ENCODE results near the gene S1PR4.

The S1PR4 gene

DNA sequence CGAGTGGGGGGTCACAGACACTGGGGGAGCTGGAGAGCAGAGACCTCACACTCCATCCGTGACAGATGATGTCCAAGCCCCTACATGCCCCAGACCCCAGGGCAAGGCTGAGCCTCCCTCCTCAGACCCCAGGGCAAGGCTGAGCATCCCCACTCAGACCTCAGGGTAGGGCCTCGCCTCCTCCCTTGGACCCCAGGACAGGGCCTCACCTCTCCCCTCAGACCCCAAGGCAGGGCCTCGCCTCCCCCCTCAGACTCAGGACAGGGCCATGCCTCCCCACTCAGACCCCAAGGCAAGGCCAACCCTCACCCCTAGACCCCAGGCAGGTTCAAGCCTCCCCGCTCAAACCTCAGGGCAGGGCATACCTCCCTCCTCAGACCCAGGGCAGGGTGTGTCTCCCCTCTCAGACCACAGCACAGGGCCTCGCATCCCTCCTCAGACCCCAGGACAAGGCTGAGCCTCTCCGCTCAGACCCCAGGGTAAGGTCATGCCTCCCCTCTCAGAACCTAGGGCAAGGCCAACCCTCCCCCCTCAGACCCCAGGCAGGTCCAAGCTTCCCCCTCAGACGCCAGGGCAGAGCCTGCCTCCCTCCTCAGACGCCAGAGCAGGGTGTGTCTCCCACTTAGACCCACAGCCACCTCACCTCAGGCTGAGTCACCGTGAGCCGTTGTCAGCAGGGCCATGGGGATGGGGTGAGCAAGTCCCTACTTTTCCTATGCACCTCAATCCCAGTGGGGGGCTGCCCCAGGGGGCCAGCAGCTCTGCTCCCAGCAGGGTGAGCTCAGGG is 1.7 kb upstream of the S1PR4 start:
- Histone ChIP-seq H3K36me3 (ENCODE audit: insufficient read depth, low read length) (no peaks in the 10 kb centered on the region), H3K9me3 (ENCODE audit: low read length) (no peaks in the 10 kb centered on the region), H3K4me3 (ENCODE audit: low read length) (no peak overlapping the region), H3K27me3 (ENCODE audit: insufficient read depth, low read length) (no peaks in the 10 kb centered on the region), H3K4me1 (ENCODE audit: insufficient read depth, low read length) (no peaks in the 10 kb centered on the region), H2AFZ (ENCODE audit: low read depth, low read length) (no peak overlapping the region)

DNA sequence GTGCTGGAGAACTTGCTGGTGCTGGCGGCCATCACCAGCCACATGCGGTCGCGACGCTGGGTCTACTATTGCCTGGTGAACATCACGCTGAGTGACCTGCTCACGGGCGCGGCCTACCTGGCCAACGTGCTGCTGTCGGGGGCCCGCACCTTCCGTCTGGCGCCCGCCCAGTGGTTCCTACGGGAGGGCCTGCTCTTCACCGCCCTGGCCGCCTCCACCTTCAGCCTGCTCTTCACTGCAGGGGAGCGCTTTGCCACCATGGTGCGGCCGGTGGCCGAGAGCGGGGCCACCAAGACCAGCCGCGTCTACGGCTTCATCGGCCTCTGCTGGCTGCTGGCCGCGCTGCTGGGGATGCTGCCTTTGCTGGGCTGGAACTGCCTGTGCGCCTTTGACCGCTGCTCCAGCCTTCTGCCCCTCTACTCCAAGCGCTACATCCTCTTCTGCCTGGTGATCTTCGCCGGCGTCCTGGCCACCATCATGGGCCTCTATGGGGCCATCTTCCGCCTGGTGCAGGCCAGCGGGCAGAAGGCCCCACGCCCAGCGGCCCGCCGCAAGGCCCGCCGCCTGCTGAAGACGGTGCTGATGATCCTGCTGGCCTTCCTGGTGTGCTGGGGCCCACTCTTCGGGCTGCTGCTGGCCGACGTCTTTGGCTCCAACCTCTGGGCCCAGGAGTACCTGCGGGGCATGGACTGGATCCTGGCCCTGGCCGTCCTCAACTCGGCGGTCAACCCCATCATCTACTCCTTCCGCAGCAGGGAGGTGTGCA is 587 bp downstream of the S1PR4 start:
- Histone ChIP-seq H3K4me3 (ENCODE audit: low read length) (no peak overlapping the region), H3K27me3 (ENCODE audit: insufficient read depth, low read length) (no peaks in the 10 kb centered on the region), H3K36me3 (ENCODE audit: insufficient read depth, low read length) (no peaks in the 10 kb centered on the region), H3K4me1 (ENCODE audit: insufficient read depth, low read length) (no peaks in the 10 kb centered on the region), H2AFZ (ENCODE audit: low read depth, low read length) (no peak overlapping the region), H3K9me3 (ENCODE audit: low read length) (no peaks in the 10 kb centered on the region)

DNA sequence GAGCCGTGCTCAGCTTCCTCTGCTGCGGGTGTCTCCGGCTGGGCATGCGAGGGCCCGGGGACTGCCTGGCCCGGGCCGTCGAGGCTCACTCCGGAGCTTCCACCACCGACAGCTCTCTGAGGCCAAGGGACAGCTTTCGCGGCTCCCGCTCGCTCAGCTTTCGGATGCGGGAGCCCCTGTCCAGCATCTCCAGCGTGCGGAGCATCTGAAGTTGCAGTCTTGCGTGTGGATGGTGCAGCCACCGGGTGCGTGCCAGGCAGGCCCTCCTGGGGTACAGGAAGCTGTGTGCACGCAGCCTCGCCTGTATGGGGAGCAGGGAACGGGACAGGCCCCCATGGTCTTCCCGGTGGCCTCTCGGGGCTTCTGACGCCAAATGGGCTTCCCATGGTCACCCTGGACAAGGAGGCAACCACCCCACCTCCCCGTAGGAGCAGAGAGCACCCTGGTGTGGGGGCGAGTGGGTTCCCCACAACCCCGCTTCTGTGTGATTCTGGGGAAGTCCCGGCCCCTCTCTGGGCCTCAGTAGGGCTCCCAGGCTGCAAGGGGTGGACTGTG is 1.2 kb downstream of the S1PR4 start:
- H3K4me1 ChIP-seq (ENCODE audit: insufficient read depth, low read length) = no peaks in the 10 kb centered on the region
- H3K4me3 ChIP-seq (ENCODE audit: low read length) = no peak overlapping the region
- no peaks in the 10 kb centered on the region for H3K9me3 ChIP-seq (ENCODE audit: low read length)
- no peaks in the 10 kb centered on the region for H3K27me3 ChIP-seq (ENCODE audit: insufficient read depth, low read length)
- H3K36me3 ChIP-seq (ENCODE audit: insufficient read depth, low read length) = no peaks in the 10 kb centered on the region
- no peak overlapping the region for H2AFZ ChIP-seq (ENCODE audit: low read depth, low read length)

DNA sequence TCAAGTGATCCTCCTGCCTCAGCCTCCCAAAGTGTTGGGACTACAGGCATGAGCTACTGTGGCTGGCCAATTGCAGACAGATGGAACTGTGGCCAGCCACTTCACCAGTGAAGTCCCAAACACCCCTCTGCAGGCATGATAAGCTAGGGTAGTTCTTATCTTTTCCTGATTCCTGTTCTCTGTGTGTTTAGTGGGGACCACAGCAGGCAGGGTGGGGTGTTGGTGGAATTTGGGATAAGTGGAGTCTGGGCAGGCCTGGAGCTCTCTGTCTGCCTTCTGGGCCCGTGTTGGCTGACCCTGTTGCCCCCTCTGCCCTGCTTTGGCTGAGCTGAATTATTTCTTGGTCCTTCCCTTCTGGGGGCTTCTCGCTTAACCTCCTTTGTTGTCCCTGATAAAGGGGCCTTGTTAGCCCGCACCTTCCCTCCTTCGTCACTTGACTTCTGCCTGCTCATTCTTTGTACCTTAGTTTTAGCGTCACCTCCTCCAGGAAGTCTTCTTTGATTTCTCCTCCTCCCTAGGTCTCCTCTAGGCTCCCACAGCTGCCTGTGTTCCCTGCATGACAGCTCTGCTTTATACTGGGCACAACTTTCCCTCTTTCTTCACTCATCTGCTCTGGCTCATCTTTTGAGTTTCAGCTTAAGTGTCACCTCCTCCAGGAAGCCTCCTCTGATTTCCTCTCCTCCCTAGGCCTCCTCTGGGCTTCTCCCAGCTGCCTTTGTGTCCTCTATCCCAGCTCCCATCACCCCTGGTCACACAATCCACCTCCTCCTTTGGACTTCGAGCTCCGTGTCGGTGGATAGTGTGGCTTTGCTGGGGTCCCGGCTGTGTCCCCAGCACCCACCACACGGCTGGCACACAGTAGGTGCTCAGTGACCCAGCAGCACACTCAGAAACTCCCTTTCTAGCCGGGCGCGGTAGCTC is 5.4 kb downstream of the S1PR4 start:
- Histone ChIP-seq H3K9me3 (ENCODE audit: low read length) (no peaks in the 10 kb centered on the region), H3K27me3 (ENCODE audit: insufficient read depth, low read length) (no peaks in the 10 kb centered on the region), H3K4me1 (ENCODE audit: insufficient read depth, low read length) (peaks cover 11% of the 10 kb centered on the region), H3K36me3 (ENCODE audit: insufficient read depth, low read length) (peaks cover 4% of the 10 kb centered on the region), H3K4me3 (ENCODE audit: low read length) (no peak overlapping the region), H2AFZ (ENCODE audit: low read depth, low read length) (peak overlapping the region; percentile 92)

DNA sequence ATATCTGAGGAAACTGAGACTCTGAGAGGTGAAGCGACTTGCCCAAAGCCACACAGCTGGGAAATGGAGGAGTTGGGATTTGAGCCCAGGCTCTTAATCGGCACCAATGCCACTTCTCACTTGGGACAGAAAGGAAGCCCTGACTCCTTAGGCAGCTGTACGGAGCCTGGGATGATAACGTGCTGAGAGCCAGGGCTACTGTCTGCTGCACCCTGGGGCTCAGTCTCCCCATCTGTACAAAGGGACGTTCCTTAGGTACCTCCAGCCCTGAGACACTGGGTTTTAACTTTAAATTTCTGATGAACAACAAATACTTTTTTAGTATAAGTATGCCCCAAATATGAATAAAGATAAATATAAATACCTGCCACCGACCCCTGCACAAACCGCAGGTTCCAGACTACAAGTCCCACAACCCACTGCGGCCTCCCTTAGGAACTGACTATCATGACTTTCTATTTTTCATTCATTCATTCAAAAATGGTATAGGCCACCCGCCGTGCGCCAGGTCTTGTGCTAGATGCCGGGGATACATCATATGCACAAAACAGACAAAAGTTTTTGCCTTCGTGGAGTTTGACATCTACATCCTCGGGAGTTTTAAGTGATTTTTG is 6.4 kb downstream of the S1PR4 start:
- H3K4me1 ChIP-seq (ENCODE audit: insufficient read depth, low read length) = peaks cover 11% of the 10 kb centered on the region
- H3K4me3 ChIP-seq (ENCODE audit: low read length) = peak overlapping the region; percentile 85
- peaks cover 8% of the 10 kb centered on the region for H3K36me3 ChIP-seq (ENCODE audit: insufficient read depth, low read length)
- peak overlapping the region; percentile 92 for H2AFZ ChIP-seq (ENCODE audit: low read depth, low read length)
- H3K9me3 ChIP-seq (ENCODE audit: low read length) = no peaks in the 10 kb centered on the region
- no peaks in the 10 kb centered on the region for H3K27me3 ChIP-seq (ENCODE audit: insufficient read depth, low read length)

DNA sequence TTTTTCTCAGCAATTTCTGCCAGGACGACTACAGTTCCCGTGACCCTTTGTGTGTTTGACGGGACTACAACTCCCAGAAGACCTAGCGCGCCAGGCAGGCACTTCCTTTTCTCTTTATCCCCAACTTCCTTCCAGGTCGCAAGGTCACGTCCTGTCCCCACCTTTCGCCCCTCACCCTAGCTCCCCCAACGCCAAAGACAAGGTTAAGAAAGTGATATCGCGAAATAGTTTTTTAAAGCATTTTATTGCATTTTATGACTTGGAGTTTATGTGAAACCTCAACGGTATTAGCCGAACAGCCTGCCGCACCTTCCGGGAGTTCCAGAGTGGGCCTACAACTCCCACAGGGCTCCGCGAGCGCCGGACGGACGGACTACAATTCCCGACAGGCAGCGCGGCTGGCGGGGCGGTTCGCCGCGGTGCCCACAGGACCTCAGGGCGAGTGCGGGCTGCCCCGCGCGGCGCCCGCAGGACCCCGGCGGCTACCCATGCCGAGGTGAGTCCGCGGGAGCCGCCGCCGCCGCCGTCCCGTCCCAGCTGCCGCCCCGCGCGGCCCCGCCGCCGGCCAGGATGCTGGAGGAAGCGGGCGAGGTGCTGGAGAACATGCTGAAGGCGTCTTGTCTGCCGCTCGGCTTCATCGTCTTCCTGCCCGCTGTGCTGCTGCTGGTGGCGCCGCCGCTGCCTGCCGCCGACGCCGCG is 7.0 kb downstream of the S1PR4 start, which contains the start of gene NCLN:
TSS of gene NCLN (plus strand) at position 470 of the 699 bp plus-strand sequence. CDS start at position 571, 101 bp downstream.
- H3K36me3 ChIP-seq (ENCODE audit: insufficient read depth, low read length) = peaks cover 8% of the 10 kb centered on the region
- H3K4me3 ChIP-seq (ENCODE audit: low read length) = peak within 1 kb of the TSS; percentile 85
- peak within 1 kb of the TSS; percentile 92 for H2AFZ ChIP-seq (ENCODE audit: low read depth, low read length)
- H3K27me3 ChIP-seq (ENCODE audit: insufficient read depth, low read length) = no peaks in the 10 kb centered on the region
- no peaks in the 10 kb centered on the region for H3K9me3 ChIP-seq (ENCODE audit: low read length)
- H3K4me1 ChIP-seq (ENCODE audit: insufficient read depth, low read length) = peaks cover 11% of the 10 kb centered on the region

DNA sequence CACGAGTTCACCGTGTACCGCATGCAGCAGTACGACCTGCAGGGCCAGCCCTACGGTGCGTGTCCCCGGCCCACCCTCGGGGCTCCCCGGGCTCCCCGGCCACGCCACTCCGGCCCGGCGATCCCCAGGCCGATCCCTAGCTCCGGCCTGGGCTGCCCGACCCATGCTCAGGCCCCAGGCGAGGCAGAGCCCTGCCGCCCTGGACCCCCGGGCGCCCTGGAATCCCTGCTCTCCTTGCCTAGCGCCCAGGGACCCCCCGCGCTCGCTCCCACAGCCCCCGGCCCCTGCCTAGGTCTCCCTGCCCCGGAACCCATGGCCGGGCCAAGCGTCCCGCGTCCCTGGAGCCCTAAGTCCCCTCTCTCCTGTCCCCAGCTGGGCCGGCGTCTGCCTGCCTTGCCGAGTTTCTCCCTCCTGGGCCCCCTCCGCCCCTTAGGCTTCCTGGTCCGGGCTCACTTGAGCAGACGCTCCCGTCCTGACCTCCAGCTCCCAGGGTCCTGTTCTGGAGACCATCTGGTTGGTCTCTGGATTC is 7.7 kb downstream of the S1PR4 start:
- Histone ChIP-seq H3K9me3 (ENCODE audit: low read length) (no peaks in the 10 kb centered on the region), H2AFZ (ENCODE audit: low read depth, low read length) (peak overlapping the region; percentile 92), H3K36me3 (ENCODE audit: insufficient read depth, low read length) (peaks cover 8% of the 10 kb centered on the region), H3K27me3 (ENCODE audit: insufficient read depth, low read length) (no peaks in the 10 kb centered on the region), H3K4me1 (ENCODE audit: insufficient read depth, low read length) (peaks cover 11% of the 10 kb centered on the region), H3K4me3 (ENCODE audit: low read length) (peak overlapping the region; percentile 85)

DNA sequence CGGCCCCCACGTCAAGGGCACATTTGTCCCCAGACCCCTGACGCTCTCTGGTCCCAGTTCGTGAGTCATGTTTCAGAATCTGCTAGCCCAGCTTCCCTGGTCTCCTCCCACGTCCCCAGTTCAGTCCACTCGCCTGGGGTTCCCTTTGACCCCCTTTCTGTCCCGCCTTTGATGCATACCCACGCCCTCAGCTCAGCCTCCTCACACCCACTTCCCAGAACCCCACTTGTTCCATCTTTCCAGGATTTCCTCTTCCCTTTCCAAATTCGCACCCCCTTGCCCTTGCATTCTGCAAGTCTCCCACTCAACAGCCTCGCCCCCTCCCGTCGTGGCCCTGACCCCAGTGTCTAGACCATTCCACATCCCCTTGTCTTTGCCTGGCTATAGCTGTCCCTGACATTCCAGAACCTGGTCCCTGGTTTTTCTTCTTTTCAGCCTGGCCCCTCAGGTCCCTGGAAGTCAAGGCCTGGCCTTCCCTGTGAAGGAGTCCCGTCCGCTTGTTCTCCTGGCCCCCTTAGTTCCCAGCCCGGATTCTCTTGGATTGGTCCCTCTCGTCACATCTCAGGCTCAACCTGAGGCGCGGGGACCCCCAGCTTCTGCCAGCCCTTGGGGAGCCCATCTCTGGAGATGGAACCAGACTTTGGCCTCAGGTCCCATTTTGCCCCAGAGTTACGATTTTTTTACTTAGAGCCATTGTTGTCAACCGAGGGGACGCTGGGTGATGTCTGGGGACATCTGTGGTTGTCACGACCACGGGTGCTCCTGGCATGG is 8.5 kb downstream of the S1PR4 start:
- no peak overlapping the region for H2AFZ ChIP-seq (ENCODE audit: low read depth, low read length)
- peaks cover 8% of the 10 kb centered on the region for H3K36me3 ChIP-seq (ENCODE audit: insufficient read depth, low read length)
- H3K4me1 ChIP-seq (ENCODE audit: insufficient read depth, low read length) = peaks cover 11% of the 10 kb centered on the region
- H3K9me3 ChIP-seq (ENCODE audit: low read length) = no peaks in the 10 kb centered on the region
- peak overlapping the region; percentile 85 for H3K4me3 ChIP-seq (ENCODE audit: low read length)
- H3K27me3 ChIP-seq (ENCODE audit: insufficient read depth, low read length) = no peaks in the 10 kb centered on the region

DNA sequence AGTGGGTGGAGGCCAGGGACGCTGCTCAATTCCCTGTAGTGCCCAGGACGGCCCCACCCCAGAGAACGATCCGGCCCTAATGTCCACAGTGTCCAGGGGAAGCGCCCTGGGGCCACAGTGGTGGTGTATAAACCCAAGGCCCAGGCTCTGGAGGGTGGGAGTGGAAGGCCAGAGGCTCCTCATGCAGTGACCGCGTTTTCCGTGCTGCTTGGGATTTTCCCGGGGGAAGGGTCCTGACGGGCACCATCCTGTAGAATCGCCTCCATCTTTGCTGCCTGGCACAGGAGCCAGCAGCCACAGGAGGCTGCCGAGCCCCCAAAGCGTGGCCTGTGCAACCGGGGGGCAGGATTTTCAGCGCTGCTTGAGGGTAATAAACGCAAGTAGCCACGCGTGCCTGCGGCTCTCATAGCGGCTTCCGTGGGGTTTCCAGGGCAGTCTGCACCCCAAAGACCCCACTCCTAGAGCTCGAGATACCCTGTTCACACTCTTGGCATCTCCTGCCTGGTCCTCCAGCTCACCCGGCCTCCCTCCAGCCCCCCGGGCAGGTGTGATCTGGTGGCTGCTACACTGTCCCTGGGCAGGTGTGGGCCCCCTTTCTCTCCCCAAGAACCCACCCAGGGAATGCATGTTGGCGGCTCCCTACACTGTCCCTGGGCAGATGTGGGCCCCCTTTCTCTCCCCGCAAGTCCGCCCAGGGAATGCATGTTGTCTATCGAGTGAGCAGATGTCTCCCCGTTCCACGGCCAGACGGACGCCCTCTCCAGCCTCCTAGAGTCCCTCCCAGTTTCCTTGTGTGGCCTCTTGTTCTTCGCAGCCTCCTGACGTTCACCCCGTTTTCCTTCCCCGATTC is 9.3 kb downstream of the S1PR4 start:
- no peaks in the 10 kb centered on the region for H3K27me3 ChIP-seq (ENCODE audit: insufficient read depth, low read length)
- H3K4me3 ChIP-seq (ENCODE audit: low read length) = peak overlapping the region; percentile 85
- H3K36me3 ChIP-seq (ENCODE audit: insufficient read depth, low read length) = peaks cover 11% of the 10 kb centered on the region
- no peaks in the 10 kb centered on the region for H3K9me3 ChIP-seq (ENCODE audit: low read length)
- no peak overlapping the region for H2AFZ ChIP-seq (ENCODE audit: low read depth, low read length)
- H3K4me1 ChIP-seq (ENCODE audit: insufficient read depth, low read length) = peaks cover 11% of the 10 kb centered on the region

DNA sequence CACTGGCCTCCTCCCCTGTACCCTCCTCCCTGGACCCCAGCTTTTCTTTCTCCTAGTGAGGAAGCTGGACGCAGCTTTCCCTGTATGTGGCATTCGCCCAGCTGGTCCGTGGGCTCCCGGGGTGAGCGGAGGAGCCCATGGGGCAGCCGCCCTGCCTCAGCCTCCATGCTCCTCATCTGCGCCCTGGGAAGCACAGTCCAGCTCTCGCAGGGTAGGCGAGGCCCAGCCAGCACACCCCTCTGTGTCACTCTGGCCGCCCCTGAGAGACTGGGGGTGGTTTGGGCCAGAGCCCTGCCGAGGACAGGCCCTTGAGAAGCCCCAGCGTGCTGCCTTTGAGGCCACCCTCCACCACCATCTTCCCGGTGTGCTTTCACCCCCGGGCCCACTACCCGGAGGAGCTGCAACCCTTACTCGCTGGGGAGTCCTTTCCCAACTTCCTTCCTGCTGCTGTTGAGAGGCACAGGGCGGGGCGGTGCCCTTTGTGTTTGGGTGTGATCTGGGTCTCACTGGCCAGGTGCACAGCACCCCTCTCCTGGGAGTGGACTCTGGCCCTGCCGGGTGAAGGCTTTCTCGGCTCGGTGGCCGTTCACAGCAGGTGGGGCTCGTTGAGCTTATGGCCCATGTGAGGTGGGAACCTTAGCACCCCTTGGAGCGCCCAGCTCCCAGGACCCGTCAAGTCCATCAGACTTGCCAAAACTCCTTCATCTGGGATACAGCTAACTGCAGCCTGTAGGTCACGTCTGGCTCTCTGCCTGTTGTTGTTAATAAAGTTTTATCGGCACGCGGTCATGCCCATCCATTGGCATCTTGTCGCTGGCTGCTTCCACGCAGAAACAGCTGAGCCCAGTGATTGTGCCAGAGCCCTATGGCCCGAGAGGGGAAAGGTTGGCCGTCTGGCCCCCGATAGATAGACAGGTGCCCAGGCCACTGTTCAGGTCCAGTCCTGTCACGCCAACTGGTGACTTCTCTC is 10.3 kb downstream of the S1PR4 start:
- H3K4me1 ChIP-seq (ENCODE audit: insufficient read depth, low read length) = peaks cover 11% of the 10 kb centered on the region
- no peaks in the 10 kb centered on the region for H3K27me3 ChIP-seq (ENCODE audit: insufficient read depth, low read length)
- no peak overlapping the region for H3K4me3 ChIP-seq (ENCODE audit: low read length)
- H2AFZ ChIP-seq (ENCODE audit: low read depth, low read length) = no peak overlapping the region
- no peaks in the 10 kb centered on the region for H3K9me3 ChIP-seq (ENCODE audit: low read length)
- peaks cover 16% of the 10 kb centered on the region for H3K36me3 ChIP-seq (ENCODE audit: insufficient read depth, low read length)

Measured in neuron (in vitro differentiated cells).